Measurements from ENCODE around the gene MRI1.

GRCh38 chr19:13782537-13782936, 18.2 kb downstream of the MRI1 start:
- TF ChIP-seq, protein P1, sequence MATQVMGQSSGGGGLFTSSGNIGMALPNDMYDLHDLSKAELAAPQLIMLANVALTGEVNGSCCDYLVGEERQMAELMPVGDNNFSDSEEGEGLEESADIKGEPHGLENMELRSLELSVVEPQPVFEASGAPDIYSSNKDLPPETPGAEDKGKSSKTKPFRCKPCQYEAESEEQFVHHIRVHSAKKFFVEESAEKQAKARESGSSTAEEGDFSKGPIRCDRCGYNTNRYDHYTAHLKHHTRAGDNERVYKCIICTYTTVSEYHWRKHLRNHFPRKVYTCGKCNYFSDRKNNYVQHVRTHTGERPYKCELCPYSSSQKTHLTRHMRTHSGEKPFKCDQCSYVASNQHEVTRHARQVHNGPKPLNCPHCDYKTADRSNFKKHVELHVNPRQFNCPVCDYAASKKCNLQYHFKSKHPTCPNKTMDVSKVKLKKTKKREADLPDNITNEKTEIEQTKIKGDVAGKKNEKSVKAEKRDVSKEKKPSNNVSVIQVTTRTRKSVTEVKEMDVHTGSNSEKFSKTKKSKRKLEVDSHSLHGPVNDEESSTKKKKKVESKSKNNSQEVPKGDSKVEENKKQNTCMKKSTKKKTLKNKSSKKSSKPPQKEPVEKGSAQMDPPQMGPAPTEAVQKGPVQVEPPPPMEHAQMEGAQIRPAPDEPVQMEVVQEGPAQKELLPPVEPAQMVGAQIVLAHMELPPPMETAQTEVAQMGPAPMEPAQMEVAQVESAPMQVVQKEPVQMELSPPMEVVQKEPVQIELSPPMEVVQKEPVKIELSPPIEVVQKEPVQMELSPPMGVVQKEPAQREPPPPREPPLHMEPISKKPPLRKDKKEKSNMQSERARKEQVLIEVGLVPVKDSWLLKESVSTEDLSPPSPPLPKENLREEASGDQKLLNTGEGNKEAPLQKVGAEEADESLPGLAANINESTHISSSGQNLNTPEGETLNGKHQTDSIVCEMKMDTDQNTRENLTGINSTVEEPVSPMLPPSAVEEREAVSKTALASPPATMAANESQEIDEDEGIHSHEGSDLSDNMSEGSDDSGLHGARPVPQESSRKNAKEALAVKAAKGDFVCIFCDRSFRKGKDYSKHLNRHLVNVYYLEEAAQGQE (IDR thresholded peaks at IDR 0.05; ENCODE audit: borderline replicate concordance) = no peak
- TF ChIP-seq CTCF (IDR thresholded peaks at IDR 0.05; ENCODE audit: poor library complexity, severe bottlenecking) = no peak
- no peak for TF ChIP-seq EZH2 (IDR thresholded peaks at IDR 0.05; ENCODE audit: borderline replicate concordance, insufficient read depth, low read length, poor library complexity, severe bottlenecking)
- TF ChIP-seq POLR2AphosphoS5 (IDR thresholded peaks at IDR 0.05) = no peak
- TF ChIP-seq SMC3 (conservative IDR thresholded peaks at IDR 0.05; ENCODE audit: poor library complexity) = no peak
- no peak for TF ChIP-seq TAF1 (IDR thresholded peaks at IDR 0.05; ENCODE audit: low read depth)

All from neural cell (in vitro differentiated cells).